ENCODE results near the gene SNX20. TPM values are rescaled to one million over a fixed set of nuclear protein-coding genes. Genes with fewer than 3 reads are reported as not detected.

SNX20 gene
- total RNA-seq, 3 donors from 2014 or later, result 1.4 to 2.9 (median 1.7) TPM

- Histone ChIP-seq H3K4me1 (ENCODE audit: low read depth) (no peaks in the 10 kb centered on the region), H3K9me3 (no peaks in the 10 kb centered on the region), H3K4me3 (no peak overlapping the region), H3K36me3 (ENCODE audit: low read depth) (no peaks in the 10 kb centered on the region)
- no peak for DNase-seq
- no peak for TF ChIP-seq CTCF (IDR thresholded peaks at IDR 0.05)
- peak; percentile 19 for ATAC-seq
- intact Hi-C loops (cut with DNase I, micrococcal nuclease), result no loop called here
Measured at GRCh38 chr16:50657241-50657640, 23.9 kb downstream of the SNX20 start.

- DNase-seq (no peak), ATAC-seq (no peak)
- TF ChIP-seq CTCF (IDR thresholded peaks at IDR 0.05), result no peak
- H3K4me1 ChIP-seq (ENCODE audit: low read depth), result no peaks in the 10 kb centered on the region
- no peak overlapping the region for H3K4me3 ChIP-seq
- no peaks in the 10 kb centered on the region for H3K36me3 ChIP-seq (ENCODE audit: low read depth)
- intact Hi-C loops (cut with DNase I, micrococcal nuclease), result no loop called here
- no peaks in the 10 kb centered on the region for H3K9me3 ChIP-seq
Measured at GRCh38 chr16:50655558-50656055, 25.5 kb downstream of the SNX20 start.

GRCh38 chr16:50653633-50654519 lies 27.2 kb downstream of the SNX20 start:
- ATAC-seq (no peak), DNase-seq (no peak)
- Histone ChIP-seq H3K9me3 (no peaks in the 10 kb centered on the region), H3K4me1 (ENCODE audit: low read depth) (no peaks in the 10 kb centered on the region), H3K4me3 (no peak overlapping the region), H3K36me3 (ENCODE audit: low read depth) (no peaks in the 10 kb centered on the region)
- intact Hi-C loops (cut with DNase I, micrococcal nuclease), result no loop called here
- no peak for TF ChIP-seq CTCF (IDR thresholded peaks at IDR 0.05)

GRCh38 chr16:50652836-50653425 lies 28.2 kb downstream of the SNX20 start:
- H3K36me3 ChIP-seq (ENCODE audit: low read depth), result no peaks in the 10 kb centered on the region
- ATAC-seq, result no peak
- DNase-seq, result no peak
- H3K4me3 ChIP-seq, result no peak overlapping the region
- TF ChIP-seq CTCF (IDR thresholded peaks at IDR 0.05), result no peak
- H3K4me1 ChIP-seq (ENCODE audit: low read depth), result no peaks in the 10 kb centered on the region
- intact Hi-C loops (cut with DNase I, micrococcal nuclease), result no loop called here
- H3K9me3 ChIP-seq, result no peaks in the 10 kb centered on the region

GRCh38 chr16:50651835-50652438 lies 29.2 kb downstream of the SNX20 start:
- Histone ChIP-seq H3K36me3 (ENCODE audit: low read depth) (no peaks in the 10 kb centered on the region), H3K4me1 (ENCODE audit: low read depth) (no peaks in the 10 kb centered on the region), H3K9me3 (no peaks in the 10 kb centered on the region), H3K4me3 (no peak overlapping the region)
- intact Hi-C loops (cut with DNase I, micrococcal nuclease), result no loop called here
- DNase-seq (no peak), ATAC-seq (no peak)
- TF ChIP-seq CTCF (IDR thresholded peaks at IDR 0.05), result no peak

Measured in mucosa of descending colon (tissue), 3 donors.